Activated B cell treated with CpG ODN at 0.5 μM for 24 hours (primary cell): ENCODE results near the gene TANGO6. TPM values are rescaled to one million over a fixed set of nuclear protein-coding genes. Genes with fewer than 3 reads are reported as not detected.
"Not testable (repeated sequence)": the region's sequence is repeated elsewhere in the genome, so short reads cannot be mapped to it uniquely, and the experiment has no call there.

Experiments used
- ATAC-seq: fragments of 200-7000 bp; cut with Tn5 transposase; one replicate; pipeline ENCODE4 v1.10.0; 2021; ENCODE audit warnings: low read depth, mild to moderate bottlenecking, moderate library complexity
- CTCF ChIA-PET: fragments of 350-600 bp; sonication (Branson Sonifier 250); formaldehyde crosslinking; loops from one replicate; lab custom pipeline; 2021; ENCODE audit warnings: antibody characterized with exemption; lab: Charles Lee
- POLR2A ChIA-PET: fragments of 350-600 bp; sonication (Branson Sonifier 250); formaldehyde crosslinking; loops from one replicate; lab custom pipeline; 2021; ENCODE audit warnings: antibody characterized with exemption; lab: Charles Lee
- DNase-seq: peaks from one replicate; pipeline ENCODE4 v3.0.0; 2022
- H3K27ac Mint-ChIP-seq: one replicate; pipeline ENCODE4 v1.8.0; 2020; ENCODE audit warnings: mixed read lengths
- H3K27me3 Mint-ChIP-seq: one replicate; pipeline ENCODE4 v1.8.0; 2021; ENCODE audit warnings: mixed read lengths
- H3K36me3 Mint-ChIP-seq: one replicate; pipeline ENCODE4 v1.8.0; 2021; ENCODE audit warnings: low read depth, mixed read lengths
- H3K4me1 Mint-ChIP-seq: one replicate; pipeline ENCODE4 v1.8.0; 2021; ENCODE audit warnings: mixed read lengths
- H3K4me3 Mint-ChIP-seq: one replicate; pipeline ENCODE4 v1.8.0; 2020; ENCODE audit warnings: mild to moderate bottlenecking, mixed read lengths
- H3K9me3 Mint-ChIP-seq: one replicate; pipeline ENCODE4 v1.8.0; 2020; ENCODE audit warnings: mixed read lengths
- CTCF ChIP-seq: fragments of 200-600 bp; IDR thresholded peaks from one replicate; pipeline ENCODE4 v1.8.0; 2022; ENCODE audit warnings: antibody characterized with exemption, mild to moderate bottlenecking
- intact Hi-C: fragments of 100-400 bp; cut with micrococcal nuclease; formaldehyde crosslinking; loops from one replicate; pipeline ENCODE4 v1.15.1; 2024
- total RNA-seq: library from RNA; stranded (reverse); gene quantifications from 2 replicates; pipeline ENCODE4 v1.2.3, GENCODE V29; 2022

TANGO6 gene
- total RNA-seq, 1 donor from 2014 or later, result 39.4 TPM

GRCh38 chr16:68984467-68984866 is 141.1 kb downstream of the TANGO6 start:
- no peak for ATAC-seq
- ChIA-PET CTCF (no interaction called here), POLR2A (no interaction called here)

GRCh38 chr16:68985268-68985667 is 141.9 kb downstream of the TANGO6 start:
- POLR2A ChIA-PET, result no interaction called here
- H3K4me3 Mint-ChIP-seq, result no peak overlapping the region
- H3K27ac Mint-ChIP-seq, result no peak overlapping the region
- no peaks in the 10 kb centered on the region for H3K9me3 Mint-ChIP-seq
- no peaks in the 10 kb centered on the region for H3K27me3 Mint-ChIP-seq
- ATAC-seq (no peak), DNase-seq (no peak)
- peaks cover 48% of the 10 kb centered on the region for H3K36me3 Mint-ChIP-seq
- intact Hi-C loops, result no loop called here
- CTCF ChIA-PET, result no interaction called here
- no peak for TF ChIP-seq CTCF
- no peaks in the 10 kb centered on the region for H3K4me1 Mint-ChIP-seq

More at GRCh38 chr16:68984467-68984866, 141.1 kb downstream of the TANGO6 start:
- no peak for TF ChIP-seq CTCF
- Mint-ChIP-seq H3K4me1 (no peaks in the 10 kb centered on the region), H3K36me3 (peaks cover 48% of the 10 kb centered on the region), H3K27me3 (no peaks in the 10 kb centered on the region), H3K4me3 (no peak overlapping the region), H3K27ac (no peak overlapping the region), H3K9me3 (no peaks in the 10 kb centered on the region)
- intact Hi-C loops, result no loop called here
- DNase-seq, result no peak

- no peak overlapping the region for H3K4me3 Mint-ChIP-seq
- no peak overlapping the region for H3K27ac Mint-ChIP-seq
- ATAC-seq (no peak), DNase-seq (no peak)
- H3K9me3 Mint-ChIP-seq, result no peaks in the 10 kb centered on the region
- no peak for TF ChIP-seq CTCF
- ChIA-PET CTCF (no interaction called here), POLR2A (no interaction called here)
- H3K27me3 Mint-ChIP-seq, result no peaks in the 10 kb centered on the region
- intact Hi-C loops, result no loop called here
- H3K36me3 Mint-ChIP-seq, result peaks cover 43% of the 10 kb centered on the region
- H3K4me1 Mint-ChIP-seq, result no peaks in the 10 kb centered on the region
Measured at GRCh38 chr16:68985855-68986254, 142.5 kb downstream of the TANGO6 start.

- Mint-ChIP-seq H3K9me3 (no peaks in the 10 kb centered on the region), H3K4me3 (no peak overlapping the region), H3K4me1 (no peaks in the 10 kb centered on the region), H3K36me3 (peaks cover 38% of the 10 kb centered on the region), H3K27me3 (no peaks in the 10 kb centered on the region), H3K27ac (no peak overlapping the region)
- CTCF ChIA-PET, result no interaction called here
- intact Hi-C loops, result no loop called here
- DNase-seq (no peak), ATAC-seq (no peak)
- POLR2A ChIA-PET, result no interaction called here
- TF ChIP-seq CTCF, result no peak
Measured at GRCh38 chr16:68987734-68988457, 144.6 kb downstream of the TANGO6 start.

- intact Hi-C loops, H3K27me3 Mint-ChIP-seq, H3K4me3 Mint-ChIP-seq, H3K4me1 Mint-ChIP-seq, H3K27ac Mint-ChIP-seq, ATAC-seq, DNase-seq, H3K9me3 Mint-ChIP-seq, POLR2A ChIA-PET, CTCF ChIA-PET: not testable (repeated sequence)
- H3K36me3 Mint-ChIP-seq, result peaks cover 32% of the 10 kb centered on the region
Measured at GRCh38 chr16:68990172-68990845, 147.0 kb downstream of the TANGO6 start.
